ENCODE measurements around the gene LRP1B. TPM values are rescaled to one million over a fixed set of nuclear protein-coding genes. Genes with fewer than 3 reads are reported as not detected.

The LRP1B gene
- total and polyA plus RNA-seq, 2 donors (not counting 1 experiment from before 2014, with no cell fraction given) = under 0.01 to 0.01 TPM

DNA sequence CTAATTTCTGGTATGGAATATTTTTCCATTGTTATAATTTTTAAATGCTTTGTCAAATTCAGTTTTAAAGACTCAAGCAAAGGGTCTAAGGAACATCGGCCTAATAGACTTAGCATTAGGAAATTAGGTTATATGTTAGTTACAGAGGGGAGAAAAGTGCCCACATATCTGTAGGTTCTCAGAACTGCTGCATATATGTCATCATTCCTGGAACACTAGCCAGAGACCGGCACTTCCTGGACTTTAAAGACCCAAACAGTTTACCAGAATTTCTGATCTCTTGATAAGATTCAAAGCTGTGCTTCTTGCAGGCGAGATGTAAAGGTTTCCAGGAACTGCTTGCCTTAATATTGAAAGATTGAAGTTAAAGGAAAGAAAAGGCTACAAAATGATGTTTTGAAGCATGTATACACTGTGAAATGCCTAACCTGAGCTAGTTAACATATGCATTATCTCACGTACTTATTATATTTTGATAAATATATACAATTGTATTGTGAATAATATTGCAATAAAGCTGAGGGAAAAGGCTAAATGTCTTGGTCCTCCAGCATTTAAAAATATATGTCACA is 993.6 kb downstream of the LRP1B start:
- Histone ChIP-seq H3K4me1 (ENCODE audit: control insufficient read depth, extremely low read depth, insufficient read depth, low read length) (no peaks in the 10 kb centered on the region), H4K20me1 (ENCODE audit: control insufficient read depth, extremely low read depth, insufficient read depth, low read length) (no peaks in the 10 kb centered on the region), H3K36me3 (ENCODE audit: control insufficient read depth, insufficient read depth, low read length) (no peaks in the 10 kb centered on the region), H3K27me3 (ENCODE audit: control insufficient read depth, insufficient read depth, low read length) (no peaks in the 10 kb centered on the region), H2AFZ (ENCODE audit: low read length) (no peak overlapping the region), H3K79me2 (ENCODE audit: control insufficient read depth, insufficient read depth, low read length) (no peaks in the 10 kb centered on the region), H3K9ac (ENCODE audit: insufficient read depth, low read length) (no peak overlapping the region), H3K9me3 (ENCODE audit: control insufficient read depth, insufficient read depth, low read depth, low read length) (no peaks in the 10 kb centered on the region), H3K4me3 (replicated peaks in 1 of 4; ENCODE audit: control extremely low read depth in 1 of 4, insufficient read depth in 1 of 4, low read depth in 3 of 4, low read length in 4 of 4) (no peak overlapping the region), H3K27ac (ENCODE audit: insufficient read depth, low read length) (no peak overlapping the region), H3K4me2 (ENCODE audit: extremely low read depth, insufficient read depth, low read length) (no peak overlapping the region)
- no peak for DNase-seq (ENCODE audit: low read depth in 2 of 2)
- no peak for TF ChIP-seq EZH2 (IDR thresholded peaks at IDR 0.05; ENCODE audit: low read length, missing control alignments)
- TF ChIP-seq, protein P1, sequence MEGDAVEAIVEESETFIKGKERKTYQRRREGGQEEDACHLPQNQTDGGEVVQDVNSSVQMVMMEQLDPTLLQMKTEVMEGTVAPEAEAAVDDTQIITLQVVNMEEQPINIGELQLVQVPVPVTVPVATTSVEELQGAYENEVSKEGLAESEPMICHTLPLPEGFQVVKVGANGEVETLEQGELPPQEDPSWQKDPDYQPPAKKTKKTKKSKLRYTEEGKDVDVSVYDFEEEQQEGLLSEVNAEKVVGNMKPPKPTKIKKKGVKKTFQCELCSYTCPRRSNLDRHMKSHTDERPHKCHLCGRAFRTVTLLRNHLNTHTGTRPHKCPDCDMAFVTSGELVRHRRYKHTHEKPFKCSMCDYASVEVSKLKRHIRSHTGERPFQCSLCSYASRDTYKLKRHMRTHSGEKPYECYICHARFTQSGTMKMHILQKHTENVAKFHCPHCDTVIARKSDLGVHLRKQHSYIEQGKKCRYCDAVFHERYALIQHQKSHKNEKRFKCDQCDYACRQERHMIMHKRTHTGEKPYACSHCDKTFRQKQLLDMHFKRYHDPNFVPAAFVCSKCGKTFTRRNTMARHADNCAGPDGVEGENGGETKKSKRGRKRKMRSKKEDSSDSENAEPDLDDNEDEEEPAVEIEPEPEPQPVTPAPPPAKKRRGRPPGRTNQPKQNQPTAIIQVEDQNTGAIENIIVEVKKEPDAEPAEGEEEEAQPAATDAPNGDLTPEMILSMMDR (conservative IDR thresholded peaks at IDR 0.05 in 1 of 2, IDR thresholded peaks at IDR 0.05 in 1 of 2; ENCODE audit: low read depth in 1 of 2, low read length in 2 of 2) = no peak

GRCh38 chr2:141133883-141134282 is 996.9 kb downstream of the LRP1B start:
- Histone ChIP-seq H3K4me3 (replicated peaks in 1 of 4; ENCODE audit: control extremely low read depth in 1 of 4, insufficient read depth in 1 of 4, low read depth in 3 of 4, low read length in 4 of 4) (no peak overlapping the region), H3K4me1 (ENCODE audit: control insufficient read depth, extremely low read depth, insufficient read depth, low read length) (no peaks in the 10 kb centered on the region), H3K9me3 (ENCODE audit: control insufficient read depth, insufficient read depth, low read depth, low read length) (no peaks in the 10 kb centered on the region), H3K9ac (ENCODE audit: insufficient read depth, low read length) (no peak overlapping the region), H4K20me1 (ENCODE audit: control insufficient read depth, extremely low read depth, insufficient read depth, low read length) (no peaks in the 10 kb centered on the region), H2AFZ (ENCODE audit: low read length) (no peak overlapping the region), H3K27me3 (ENCODE audit: control insufficient read depth, insufficient read depth, low read length) (no peaks in the 10 kb centered on the region), H3K27ac (ENCODE audit: insufficient read depth, low read length) (no peak overlapping the region), H3K4me2 (ENCODE audit: extremely low read depth, insufficient read depth, low read length) (no peak overlapping the region), H3K79me2 (ENCODE audit: control insufficient read depth, insufficient read depth, low read length) (no peaks in the 10 kb centered on the region), H3K36me3 (ENCODE audit: control insufficient read depth, insufficient read depth, low read length) (no peaks in the 10 kb centered on the region)
- TF ChIP-seq, protein P1 (conservative IDR thresholded peaks at IDR 0.05 in 1 of 2, IDR thresholded peaks at IDR 0.05 in 1 of 2; ENCODE audit: low read depth in 1 of 2, low read length in 2 of 2) = no peak
- TF ChIP-seq EZH2 (IDR thresholded peaks at IDR 0.05; ENCODE audit: low read length, missing control alignments) = no peak
- DNase-seq (ENCODE audit: low read depth in 2 of 2) = no peak

DNA sequence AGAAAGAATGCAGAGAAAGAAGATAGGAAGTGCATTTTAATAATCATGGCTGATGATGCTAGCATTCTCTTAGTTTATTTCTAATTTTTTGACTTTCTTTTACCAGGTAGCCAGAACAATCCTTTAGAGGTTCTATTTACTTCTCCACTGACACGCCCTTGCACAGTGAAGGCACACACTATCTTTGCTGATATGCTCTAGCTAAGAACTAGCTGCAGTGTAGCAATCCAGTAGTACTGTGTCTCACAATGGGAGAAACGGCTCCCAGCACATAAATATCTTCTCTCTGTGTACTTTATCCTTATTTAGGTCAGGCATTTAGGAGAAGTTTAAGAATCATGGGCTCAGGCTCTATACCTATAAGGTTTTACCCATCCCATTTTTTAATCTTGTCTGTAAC is 1005.4 kb downstream of the LRP1B start:
- no peak overlapping the region for H3K4me3 ChIP-seq (replicated peaks in 1 of 4; ENCODE audit: control extremely low read depth in 1 of 4, insufficient read depth in 1 of 4, low read depth in 3 of 4, low read length in 4 of 4)

More for the DNA sequence above, 1005.4 kb downstream of the LRP1B start:
- Histone ChIP-seq H3K9me3 (ENCODE audit: control insufficient read depth, insufficient read depth, low read depth, low read length) (no peaks in the 10 kb centered on the region), H2AFZ (ENCODE audit: low read length) (no peak overlapping the region), H3K27ac (ENCODE audit: insufficient read depth, low read length) (no peak overlapping the region), H4K20me1 (ENCODE audit: control insufficient read depth, extremely low read depth, insufficient read depth, low read length) (no peaks in the 10 kb centered on the region), H3K27me3 (ENCODE audit: control insufficient read depth, insufficient read depth, low read length) (no peaks in the 10 kb centered on the region), H3K4me1 (ENCODE audit: control insufficient read depth, extremely low read depth, insufficient read depth, low read length) (no peaks in the 10 kb centered on the region), H3K4me2 (ENCODE audit: extremely low read depth, insufficient read depth, low read length) (no peak overlapping the region), H3K36me3 (ENCODE audit: control insufficient read depth, insufficient read depth, low read length) (no peaks in the 10 kb centered on the region), H3K79me2 (ENCODE audit: control insufficient read depth, insufficient read depth, low read length) (no peaks in the 10 kb centered on the region), H3K9ac (ENCODE audit: insufficient read depth, low read length) (no peak overlapping the region)
- TF ChIP-seq EZH2 (IDR thresholded peaks at IDR 0.05; ENCODE audit: low read length, missing control alignments) = no peak
- TF ChIP-seq, protein P1 (conservative IDR thresholded peaks at IDR 0.05 in 1 of 2, IDR thresholded peaks at IDR 0.05 in 1 of 2; ENCODE audit: low read depth in 1 of 2, low read length in 2 of 2) = no peak
- DNase-seq (ENCODE audit: low read depth in 2 of 2) = no peak

All from fibroblast of lung (primary cell).